EH (cell line): ENCODE results near the gene ZYX.
"Not testable (repeated sequence)": the region's sequence is repeated elsewhere in the genome, so short reads cannot be mapped to it uniquely, and the experiment has no call there.

Experiments used
- DNase-seq: peaks from one replicate; pipeline ENCODE4 v3.0.0-alpha.2; 2015; ENCODE audit warnings: low read depth

Gene ZYX

DNA sequence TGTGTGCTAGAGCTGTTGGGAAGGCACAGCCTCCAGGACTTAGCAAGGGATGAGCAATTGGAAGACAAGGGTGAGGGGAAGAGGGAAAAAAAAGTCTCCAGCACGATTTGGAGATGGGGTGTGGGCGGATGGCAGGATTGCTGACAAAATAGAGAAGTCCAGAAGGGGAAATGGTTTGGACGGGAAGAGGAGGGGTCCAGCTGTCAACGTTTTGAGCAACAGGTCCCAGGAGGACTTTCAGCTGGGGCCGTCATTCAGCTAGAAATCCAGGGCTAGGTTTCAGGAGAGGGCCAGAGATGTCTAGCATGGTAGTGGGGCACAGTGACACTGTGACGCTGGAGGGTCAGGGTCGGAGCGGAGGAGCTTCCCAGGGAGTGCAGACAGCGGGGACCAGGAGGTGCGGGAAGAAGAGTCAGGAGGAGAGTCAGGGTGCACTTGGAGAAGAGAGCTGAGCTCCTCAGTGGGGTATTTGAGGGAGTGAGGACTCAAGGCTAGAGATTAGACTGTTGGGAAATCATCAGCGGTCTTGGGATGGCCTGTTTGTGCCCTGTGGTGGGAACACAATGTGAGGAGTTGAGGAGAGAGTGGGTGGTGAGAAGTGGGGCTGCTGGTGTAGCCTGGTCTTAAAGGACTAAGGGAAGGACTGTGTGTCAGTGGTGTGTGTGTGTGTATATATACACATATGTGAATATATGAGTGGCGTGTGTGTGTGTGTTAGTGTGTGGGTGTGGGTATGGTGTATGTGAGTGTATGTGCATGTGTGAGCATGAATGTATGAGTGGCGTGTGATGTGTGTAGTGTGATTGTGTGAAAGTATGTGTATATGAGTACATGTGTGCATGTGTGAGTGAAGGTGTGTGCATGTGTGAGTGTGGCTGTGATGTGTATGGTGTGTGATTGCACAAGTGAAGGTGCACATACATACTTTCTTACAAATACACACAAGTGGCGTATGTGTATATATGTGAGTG lies 3.8 kb downstream of the ZYX start:
- no peak for DNase-seq

DNA sequence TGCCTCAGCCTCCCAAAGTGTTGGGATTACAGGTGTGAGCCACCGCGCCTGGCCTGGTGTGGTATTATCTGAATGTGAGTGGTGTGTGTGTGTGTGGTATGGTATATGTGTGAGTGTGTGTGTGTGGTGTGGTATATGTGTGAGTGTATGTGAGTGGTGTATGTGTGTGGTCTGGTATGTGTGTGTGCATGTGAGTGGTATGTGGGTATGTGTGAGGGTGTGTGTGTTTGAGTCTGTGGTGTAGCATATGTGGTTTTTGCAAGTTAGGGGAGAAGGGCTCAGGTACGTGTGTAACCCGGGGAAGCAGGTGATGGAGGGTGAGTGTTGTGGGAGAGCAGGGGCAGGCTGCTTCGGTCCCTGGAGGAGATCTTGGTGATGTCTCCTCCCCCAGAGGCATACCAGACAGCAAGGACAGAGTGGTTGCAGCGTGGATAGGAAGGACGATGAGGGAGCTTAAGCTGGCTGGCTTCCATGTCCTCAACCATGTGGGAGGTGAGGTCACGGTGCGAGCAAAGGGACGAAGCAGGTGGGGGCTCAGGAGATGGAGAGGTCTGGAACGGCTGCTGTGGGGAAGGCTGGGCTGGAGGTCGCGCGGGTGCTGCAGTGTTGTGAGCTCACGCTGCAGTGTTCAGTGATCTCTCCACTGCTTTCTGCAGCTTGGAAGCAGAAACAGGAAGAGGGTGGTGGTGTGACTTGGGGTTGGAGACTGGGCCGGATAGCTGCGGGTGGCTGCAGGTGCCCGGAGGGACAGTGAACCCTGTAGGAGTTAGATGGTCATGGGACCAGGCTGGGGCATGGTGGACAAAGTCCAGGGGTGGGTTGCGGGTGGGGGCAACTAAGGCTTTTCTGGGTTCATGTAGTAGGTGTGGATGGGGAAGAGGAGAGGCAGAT lies 5.0 kb downstream of the ZYX start:
- peak; percentile 41 for DNase-seq

DNA sequence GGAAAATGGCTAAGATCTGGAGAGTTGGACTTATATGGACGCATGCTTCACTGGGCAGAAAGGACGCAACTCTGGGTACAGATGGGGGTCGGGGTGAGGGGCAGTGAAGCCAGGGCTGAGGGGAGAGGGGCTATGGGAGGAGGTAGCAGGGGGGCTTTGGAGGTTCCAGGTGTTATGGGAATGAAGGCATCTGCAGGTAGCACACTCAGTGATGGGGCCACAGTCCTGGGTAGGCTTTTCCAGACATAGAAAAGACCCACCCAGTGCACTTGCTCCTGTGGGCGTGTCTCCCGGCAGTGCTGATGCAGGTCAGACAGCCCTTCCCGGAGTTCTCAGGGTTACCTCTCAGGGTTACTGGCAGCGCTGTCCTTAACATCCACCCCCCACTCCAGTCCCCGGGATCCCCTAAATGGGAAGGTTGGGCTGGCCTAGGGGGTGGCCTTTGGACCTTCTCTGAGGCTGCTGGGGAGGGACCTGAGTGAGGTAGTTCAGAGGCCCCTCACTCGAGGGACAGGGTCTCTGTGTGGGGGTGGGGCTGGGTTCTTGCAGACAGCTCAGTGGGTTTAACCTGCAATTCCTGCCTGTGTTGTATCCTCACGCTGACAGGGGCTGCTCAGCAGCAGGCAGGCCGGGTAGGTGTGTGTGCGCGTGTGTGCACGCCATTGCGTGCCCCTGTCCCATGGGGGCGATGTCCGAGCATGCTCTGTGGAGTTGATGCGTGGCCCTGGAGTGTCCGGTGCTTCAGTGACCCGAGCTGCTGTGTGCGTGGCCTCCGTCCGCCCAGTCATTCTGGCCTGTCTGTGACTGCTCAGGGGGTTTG lies 6.2 kb downstream of the ZYX start:
- DNase-seq: peak; percentile 9

DNA sequence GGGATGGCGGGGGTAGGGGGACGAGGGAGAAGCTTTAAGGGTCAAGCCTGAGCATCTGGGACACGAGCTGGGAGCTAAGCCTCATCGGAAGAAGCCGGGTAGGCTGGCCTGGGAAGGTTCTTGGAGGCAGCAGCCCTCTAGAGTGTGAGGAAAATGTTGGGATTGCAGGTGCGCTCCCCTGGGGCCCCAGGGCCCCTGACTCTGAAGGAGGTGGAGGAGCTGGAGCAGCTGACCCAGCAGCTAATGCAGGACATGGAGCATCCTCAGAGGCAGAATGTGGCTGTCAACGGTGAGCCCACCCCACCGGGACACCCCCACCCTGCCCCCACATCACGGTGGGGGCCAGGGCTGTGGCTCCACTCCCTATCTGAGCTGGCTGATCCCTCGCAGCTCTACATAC lies 6.9 kb downstream of the ZYX start:
- DNase-seq: no peak

DNA sequence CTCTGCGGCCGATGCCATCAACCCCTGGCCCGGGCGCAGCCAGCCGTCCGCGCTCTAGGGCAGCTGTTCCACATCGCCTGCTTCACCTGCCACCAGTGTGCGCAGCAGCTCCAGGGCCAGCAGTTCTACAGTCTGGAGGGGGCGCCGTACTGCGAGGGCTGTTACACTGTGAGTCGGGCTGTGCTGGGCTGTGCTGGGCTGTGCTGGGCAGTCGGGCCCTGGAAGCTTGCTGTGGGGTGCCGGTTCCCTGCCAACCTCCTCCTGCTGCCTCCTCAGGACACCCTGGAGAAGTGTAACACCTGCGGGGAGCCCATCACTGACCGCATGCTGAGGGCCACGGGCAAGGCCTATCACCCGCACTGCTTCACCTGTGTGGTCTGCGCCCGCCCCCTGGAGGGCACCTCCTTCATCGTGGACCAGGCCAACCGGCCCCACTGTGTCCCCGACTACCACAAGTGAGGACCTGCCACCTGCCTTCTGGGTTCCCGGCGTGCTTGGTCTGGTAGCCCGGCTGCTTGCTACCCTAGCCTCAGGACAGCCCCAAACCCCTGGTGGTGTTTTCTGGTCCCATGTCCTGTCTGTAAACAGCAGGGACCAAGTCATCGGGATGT lies 7.5 kb downstream of the ZYX start:
- DNase-seq: no peak

DNA sequence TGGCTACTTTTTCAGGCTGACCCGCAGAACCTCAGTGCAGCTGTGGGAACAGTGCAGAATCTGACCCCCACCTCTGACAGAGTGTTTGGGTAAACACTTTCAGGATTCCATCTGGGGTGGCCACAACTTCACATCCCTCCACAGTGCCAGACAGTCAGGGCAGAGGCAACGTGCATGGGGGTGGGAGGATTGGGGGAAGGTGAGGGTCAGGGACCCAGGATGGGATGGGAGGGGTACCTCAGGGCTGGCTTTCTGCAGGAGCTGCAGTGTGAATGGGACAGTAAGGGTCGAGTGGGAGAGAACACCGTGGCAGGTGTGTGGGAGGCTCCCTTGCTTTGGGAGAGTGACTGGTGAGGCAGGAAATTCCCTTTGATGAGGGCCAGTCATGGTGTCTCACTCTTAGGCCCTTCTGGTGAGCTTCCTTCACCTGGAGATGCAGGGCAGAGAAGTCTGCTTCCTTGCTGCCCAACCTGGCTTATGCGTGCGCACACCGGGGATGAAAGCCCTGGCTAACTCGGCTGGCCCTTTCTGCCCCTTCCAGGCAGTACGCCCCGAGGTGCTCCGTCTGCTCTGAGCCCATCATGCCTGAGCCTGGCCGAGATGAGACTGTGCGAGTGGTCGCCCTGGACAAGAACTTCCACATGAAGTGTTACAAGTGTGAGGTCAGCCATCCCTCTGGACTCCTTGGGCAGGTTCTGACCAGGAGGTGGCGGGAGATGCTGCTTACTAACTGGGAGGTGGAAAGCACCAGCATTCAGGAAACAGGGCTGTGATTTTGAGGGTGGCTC lies 8.4 kb downstream of the ZYX start:
- DNase-seq: peak; percentile 5

DNA sequence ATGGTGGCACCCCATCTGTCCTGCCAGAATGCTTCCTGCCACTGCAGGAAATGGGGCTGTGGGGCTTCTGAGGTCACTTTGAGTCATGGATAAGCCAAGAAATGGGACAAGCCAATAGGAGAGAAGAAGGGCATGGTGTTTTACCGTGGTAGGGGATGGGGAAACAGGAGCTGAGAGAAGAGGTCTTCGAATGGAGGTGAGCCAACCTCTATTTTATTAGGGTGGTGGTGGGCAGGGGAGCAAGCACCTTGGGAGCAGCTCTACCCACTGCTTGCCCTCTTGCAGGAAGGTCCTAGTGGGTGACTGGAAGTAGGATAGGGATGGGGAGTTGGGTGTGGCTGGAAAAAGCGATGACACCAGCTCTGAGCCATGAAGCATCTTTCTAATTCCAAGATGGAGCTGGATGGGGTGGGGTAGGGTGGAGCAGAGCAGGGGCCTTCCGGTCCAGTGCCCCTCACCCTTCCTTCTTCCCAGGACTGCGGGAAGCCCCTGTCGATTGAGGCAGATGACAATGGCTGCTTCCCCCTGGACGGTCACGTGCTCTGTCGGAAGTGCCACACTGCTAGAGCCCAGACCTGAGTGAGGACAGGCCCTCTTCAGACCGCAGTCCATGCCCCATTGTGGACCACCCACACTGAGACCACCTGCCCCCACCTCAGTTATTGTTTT lies 9.1 kb downstream of the ZYX start:
- DNase-seq: peak; percentile 33

DNA sequence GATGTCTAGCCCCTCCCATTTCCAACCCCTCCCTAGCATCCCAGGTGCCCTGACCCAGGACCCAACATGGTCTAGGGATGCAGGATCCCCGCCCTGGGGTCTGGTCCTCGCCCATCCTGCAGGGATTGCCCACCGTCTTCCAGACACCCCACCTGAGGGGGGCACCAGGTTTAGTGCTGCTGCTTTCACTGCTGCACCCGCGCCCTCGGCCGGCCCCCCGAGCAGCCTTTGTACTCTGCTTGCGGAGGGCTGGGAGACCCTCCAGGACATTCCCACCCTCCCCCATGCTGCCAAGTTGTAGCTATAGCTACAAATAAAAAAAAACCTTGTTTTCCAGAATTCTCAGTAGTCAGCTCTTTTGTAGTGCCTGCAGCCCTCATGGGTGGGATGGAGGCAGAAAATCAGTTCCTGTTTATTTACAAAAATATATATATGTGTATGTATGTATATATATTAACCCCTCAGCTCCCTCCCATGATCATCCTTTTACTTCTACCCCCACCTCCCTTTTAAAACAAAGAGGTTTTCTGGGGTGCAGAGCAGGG lies 9.7 kb downstream of the ZYX start:
- DNase-seq: no peak

DNA sequence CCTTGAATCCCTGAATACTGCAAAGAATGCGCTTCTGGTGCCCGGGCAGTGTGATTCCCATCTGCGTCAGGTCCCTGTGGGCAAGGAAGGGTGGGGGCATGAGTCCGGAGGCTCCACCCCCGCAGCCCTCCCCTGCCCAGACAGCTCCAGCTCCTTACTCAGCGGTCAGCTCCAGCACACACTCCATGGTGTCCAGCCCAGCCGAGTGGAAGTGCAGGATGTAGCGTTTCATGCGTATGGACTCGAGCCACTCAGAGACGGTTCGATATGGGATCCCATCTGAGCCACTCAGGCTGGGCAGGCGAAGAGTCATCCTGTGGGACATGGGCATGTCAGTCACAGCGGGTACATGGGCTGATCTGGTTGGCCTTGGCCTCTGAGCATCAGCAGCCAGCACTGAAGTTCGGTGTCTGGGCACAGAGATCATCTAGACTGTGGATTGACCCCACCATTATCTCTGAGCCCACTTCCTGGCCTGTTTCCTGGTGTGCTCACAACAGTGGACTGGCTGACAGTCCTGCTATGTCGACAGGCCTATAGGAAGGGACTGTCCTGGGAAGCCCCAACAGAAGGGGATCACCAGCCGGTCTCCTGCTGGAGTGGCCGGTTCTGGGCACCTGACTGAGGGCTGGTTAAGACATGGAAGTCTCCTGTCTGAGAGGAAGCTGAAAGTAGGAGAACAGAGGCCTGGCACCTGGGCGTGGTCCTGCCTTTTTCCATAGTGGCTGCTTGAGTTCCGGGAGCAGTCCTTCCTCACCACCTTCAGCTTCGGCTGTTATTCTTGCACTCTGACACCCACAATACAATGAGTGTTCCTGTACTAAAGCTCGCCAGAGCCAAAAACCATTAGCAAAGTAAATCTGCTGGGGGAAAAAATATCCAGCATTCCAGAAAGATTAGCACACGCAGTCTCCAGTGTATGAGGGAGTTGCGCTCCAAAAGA lies 10.6 kb downstream of the ZYX start:
- DNase-seq: peak; percentile 90

DNA sequence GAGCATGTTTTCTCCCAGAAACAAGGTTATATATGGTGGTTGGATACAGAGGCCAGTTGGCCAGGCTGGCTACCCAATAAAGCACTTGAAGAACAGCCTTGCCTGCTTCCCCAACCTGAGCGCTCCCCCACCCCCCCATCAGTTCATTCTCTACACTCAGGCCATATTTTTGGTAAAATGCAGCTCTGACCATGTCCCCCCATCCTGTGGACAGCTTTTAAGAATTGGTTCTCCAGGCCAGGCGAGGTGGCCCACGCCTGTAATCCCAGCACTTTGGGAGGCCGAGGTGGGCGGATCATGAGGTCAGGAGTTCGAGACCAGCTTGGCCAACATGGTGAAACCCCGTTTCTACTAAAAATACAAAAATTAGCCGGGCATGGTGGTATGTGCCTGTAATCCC lies 11.3 kb downstream of the ZYX start:
- not testable (repeated sequence) for DNase-seq

DNA sequence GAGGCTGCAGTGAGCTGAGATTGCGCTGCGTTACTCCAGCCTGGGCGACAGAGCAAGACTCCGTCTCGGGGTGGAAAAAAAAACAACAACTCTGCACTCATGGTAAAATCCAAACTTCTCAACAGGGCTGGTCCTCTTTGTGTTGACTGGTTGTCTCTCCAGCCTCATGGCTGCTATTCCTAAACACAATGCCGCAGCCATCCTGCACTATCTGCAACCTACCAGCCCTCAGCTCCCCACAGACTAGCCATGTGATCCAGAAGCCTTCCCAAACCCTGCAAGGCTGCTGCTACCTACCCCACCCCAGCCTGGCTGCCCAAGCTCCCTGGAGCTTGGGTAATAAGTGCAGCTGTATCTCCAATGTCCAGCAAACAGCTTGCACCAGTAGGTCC lies 11.7 kb downstream of the ZYX start:
- DNase-seq: peak; percentile 37

DNA sequence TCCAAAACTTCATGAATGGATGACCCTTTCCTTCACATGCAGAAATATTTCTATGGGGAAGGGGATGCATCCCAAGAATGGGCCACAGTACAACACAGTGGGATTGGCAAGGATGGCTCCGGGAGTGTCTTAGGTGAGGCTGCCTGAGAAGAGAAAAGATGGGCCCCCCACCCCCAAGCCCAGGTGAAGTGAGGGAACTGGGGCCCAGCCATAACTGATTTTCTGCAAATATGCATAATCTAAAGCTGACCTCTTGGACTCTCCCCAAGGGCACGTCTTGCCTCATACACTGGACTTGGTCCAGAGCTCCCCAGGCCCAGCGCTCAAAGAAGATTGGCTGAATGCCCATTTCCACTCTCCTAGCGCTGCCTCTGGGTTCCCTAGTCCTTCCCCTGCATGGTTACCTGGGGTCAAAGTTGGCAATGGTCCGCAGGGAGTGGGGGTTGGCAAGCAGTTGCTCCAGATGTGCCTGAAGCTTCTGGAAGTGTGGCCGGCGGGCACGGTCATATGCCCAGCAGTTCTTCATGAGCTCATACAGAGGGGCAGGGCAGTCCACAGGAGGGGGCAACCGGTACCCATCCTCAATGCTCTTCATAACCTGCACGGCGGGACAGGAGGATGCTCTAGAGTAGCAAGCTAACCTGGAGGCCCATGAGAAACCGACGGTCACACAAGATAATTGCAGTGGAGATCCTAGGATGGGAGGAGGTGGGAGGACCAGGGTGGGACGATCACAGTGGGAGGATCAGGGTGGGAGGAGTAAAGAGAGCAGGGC lies 12.3 kb downstream of the ZYX start:
- DNase-seq: peak; percentile 48

DNA sequence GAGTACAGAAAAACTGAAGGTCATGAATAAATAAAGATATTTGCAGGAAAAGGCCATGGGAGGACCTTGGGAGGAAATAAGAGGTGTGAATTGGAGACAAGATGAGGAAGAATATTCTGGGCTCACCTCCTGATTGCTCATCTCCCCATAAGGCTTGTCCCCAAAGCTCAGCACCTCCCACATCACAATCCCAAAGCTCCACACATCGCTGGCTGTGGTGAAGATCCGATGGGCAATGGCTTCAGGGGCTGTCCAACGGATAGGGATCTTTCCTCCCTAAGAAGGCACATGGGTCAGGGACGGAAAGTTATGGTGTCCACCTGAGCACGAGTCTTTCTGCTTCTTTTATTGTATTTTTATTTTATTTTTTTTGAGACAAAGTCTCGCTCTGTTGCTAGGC lies 12.9 kb downstream of the ZYX start:
- DNase-seq: peak; percentile 47

DNA sequence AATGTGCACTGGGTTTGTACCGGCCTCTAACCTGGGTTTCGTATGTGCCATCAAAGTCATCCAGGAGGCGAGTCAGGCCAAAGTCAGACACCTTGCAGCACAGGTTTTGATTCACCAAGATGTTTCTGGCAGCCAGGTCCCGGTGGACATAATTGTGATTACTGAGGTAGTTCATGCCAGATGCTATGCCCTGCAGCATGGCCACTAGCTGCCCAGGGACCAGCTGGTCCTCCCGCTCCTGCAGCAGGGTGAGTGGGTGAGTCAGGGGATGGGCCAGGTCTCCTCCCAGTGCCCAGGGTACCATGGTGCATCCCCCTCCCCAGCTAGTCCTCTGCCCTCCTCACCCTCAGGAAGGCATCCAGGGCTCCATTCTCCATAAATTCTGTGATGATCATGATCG lies 13.6 kb downstream of the ZYX start:
- DNase-seq: no peak

DNA sequence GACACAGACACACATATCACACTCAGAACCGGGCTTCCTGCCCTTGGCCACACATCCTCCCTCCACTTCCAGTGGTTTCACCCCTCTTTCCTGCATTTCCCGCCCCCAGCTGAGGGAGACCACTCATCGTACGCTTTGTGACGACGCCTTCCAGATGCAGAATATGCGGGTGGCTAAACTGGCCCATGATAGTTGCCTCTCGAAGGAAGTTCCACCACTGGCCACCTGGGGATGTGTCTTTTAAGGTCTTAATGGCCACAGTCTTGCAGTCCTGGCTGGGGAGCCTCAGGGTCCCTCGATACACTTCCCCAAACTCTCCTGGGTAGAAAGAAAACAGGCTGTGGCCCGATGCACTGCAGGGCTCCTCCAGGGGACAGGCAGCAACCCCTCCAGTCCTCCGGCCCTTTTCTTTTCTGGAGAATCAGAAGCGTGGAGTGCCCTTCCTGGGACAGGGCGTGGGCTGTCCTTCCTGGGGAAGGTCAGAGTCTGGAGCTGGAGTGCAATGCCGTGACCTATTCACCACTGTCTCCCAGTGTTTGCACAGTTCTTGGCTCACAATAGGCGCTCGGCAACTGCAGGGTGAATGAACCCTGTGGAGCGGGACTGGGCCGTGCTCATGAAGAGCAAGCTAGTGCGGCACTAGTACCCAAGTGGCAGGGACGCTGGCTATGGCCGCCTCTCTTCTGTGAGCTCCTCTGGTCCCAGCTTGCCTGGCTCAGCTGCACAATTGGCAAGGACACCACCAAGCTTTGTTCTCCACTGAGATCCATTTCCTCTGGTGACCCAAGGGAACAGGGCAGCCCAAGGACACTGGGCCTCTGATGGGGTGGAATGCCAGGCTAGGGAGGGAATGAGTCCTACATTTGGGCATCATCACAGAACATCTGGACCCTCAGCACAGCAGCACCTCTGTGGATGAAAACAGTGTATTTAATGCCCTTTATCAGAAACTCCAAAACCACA lies 14.3 kb downstream of the ZYX start:
- peak; percentile 49 for DNase-seq

DNA sequence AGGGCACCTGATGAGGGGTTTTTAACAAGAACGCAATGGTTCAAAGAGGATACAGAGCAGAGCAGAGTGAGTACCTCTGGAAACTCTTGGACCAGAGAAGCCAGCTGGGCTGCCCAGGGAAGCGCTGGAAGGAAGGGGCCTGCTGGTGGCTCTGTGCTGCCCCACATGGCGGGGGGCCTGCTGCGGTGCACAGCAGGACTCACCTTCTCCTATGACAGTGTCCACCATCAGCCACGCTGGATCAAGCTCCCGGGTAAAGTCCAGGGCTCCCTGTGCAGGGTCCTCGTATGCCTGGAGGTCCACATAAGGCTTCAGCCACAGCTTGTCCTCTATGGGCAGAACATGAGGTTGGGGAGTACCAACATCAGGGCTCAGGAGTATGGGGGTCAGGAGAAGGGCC lies 15.0 kb downstream of the ZYX start:
- no peak for DNase-seq
